H1 (cell line): ENCODE results near the gene SOCS3. TPM values are rescaled to one million over a fixed set of nuclear protein-coding genes. Genes with fewer than 3 reads are reported as not detected.

Experiments used
- CHD2 ChIP-seq: IDR thresholded peaks from 2 replicates; pipeline ENCODE4 v1.6.1; 2012; ENCODE audit warnings: low read length, improper control_type of control experiment
- FOSL1 ChIP-seq: IDR thresholded peaks from 2 replicates; pipeline ENCODE4 v1.6.1; 2011; ENCODE audit warnings: mild to moderate bottlenecking, low read depth, low read length, moderate library complexity; ENCODE audit not compliant: insufficient read depth
- HDAC2 ChIP-seq, 2 experiments: fragments of 300-600 bp in 1 of 2; sonication (generic) in 1 of 2; IDR thresholded peaks; 2 replicates each; pipeline ENCODE4 v1.6.1; 2011 to 2012; ENCODE audit warnings: low read depth in 2 of 2, low read length in 2 of 2, mild to moderate bottlenecking in 2 of 2, moderate library complexity in 2 of 2, borderline replicate concordance in 1 of 2, inconsistent platforms in 1 of 2
- TEAD4 ChIP-seq: IDR thresholded peaks from 2 replicates; pipeline ENCODE4 v1.6.1; 2012; ENCODE audit warnings: low read depth, low read length, inconsistent platforms, mixed read lengths
- YY1 ChIP-seq: IDR thresholded peaks from 2 replicates; pipeline ENCODE4 v1.6.1; 2011; ENCODE audit warnings: low read depth, mild to moderate bottlenecking, low read length
- polyA plus RNA-seq, 7 experiments: library from polyadenylated mRNA; depleted of rRNA in 3 of 7; stranded (reverse) in 5 of 7; unstranded in 2 of 7; fragments of >200 nt in 5 of 7; fragments of 200-250 nt in 2 of 7; gene quantifications; 1 replicate in 5 of 7; 2 replicates in 1 of 7; 4 replicates in 1 of 7; pipeline versions ENCODE4 v1.2.1 to v1.2.3, GENCODE V29; 2011 to 2013; ENCODE audit warnings: missing spikeins in 2 of 7, mixed read lengths in 2 of 7
- total RNA-seq: library from RNA; stranded (reverse); fragmentation: NEBNext Ultra II Directional; extraction: Animal tissue kit (Norgen Biotek cat#: 25700); gene quantifications from 2 replicates; pipeline ENCODE4 v1.2.1, GENCODE V29; 2021

The SOCS3 gene
- total and polyA plus RNA-seq, 2 of the 8 experiments (the other 6 are each of a cell fraction or from before 2014, with no cell fraction given) = 10.1 to 47.9 TPM

- TF ChIP-seq FOSL1 (no peak), HDAC2 (IDR thresholded peaks at IDR 0.05; ENCODE audit: borderline replicate concordance in 1 of 2, low read depth in 2 of 2, low read length in 2 of 2) (no peak), YY1 (no peak), TEAD4 (no peak), CHD2 (no peak)
Observed at GRCh38 chr17:78371056-78371455, 11.2 kb upstream of the SOCS3 start (continued).
